ENCODE data around the gene POU3F1. TPM values are rescaled to one million over a fixed set of nuclear protein-coding genes. Genes with fewer than 3 reads are reported as not detected.

POU3F1 gene
- total and polyA plus RNA-seq, 10 of the 15 experiments (the other 5 are each of a cell fraction or from before 2014, with no cell fraction given): 0.04 to 0.53 (median 0.10) TPM; not detected in 3

DNA sequence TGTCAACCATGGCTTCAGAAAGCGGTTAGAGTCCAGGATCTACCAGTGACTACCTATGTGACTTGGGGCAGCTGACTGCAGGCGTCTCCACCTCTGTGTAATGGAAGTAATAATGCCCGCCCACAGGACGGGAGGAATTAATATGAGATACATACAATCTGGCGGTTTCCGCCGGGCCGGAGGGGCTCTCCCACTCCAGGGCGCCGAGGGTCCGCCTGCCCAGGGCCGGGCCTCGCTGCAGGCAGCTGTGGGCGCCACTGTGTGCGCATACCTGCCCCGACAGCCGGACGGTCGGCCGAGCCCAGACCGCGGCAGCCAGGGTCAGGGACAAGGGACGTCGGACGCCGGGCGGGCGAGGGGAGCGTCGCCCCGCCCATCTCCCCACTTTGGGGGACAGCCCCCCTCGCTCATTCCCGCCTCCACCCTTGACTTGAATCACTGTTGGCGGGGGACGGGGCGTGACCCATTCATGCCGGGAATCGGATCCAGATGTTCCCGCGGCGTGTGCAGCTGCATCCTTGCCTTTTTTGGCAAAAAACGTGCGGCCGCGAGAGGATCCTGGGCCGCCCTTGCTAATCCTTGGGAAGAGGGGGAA lies 50.7 kb downstream of the POU3F1 start:
- Histone ChIP-seq H4K20me1 (ENCODE audit: control insufficient read depth, insufficient read depth) (no peaks in the 10 kb centered on the region), H3K9ac (ENCODE audit: control insufficient read depth, insufficient read depth, low read length) (no peak overlapping the region), H3K27ac (ENCODE audit: control insufficient read depth, insufficient read depth) (no peak overlapping the region), H3K4me3 (no peak overlapping the region), H3K36me3 (ENCODE audit: control insufficient read depth in 2 of 2, insufficient read depth in 2 of 2, low read length in 1 of 2) (no peaks in the 10 kb centered on the region), H3K4me2 (ENCODE audit: control insufficient read depth, insufficient read depth) (no peak overlapping the region), H3K79me2 (ENCODE audit: control insufficient read depth, insufficient read depth, low read length) (peaks cover 1% of the 10 kb centered on the region; the same call in 1 of the 2 replicates), H3K9me3 (replicated peaks; ENCODE audit: control insufficient read depth, insufficient read depth, low read length) (no peaks in the 10 kb centered on the region), H2AFZ (ENCODE audit: control insufficient read depth, low read depth, low read length) (no peak overlapping the region), H3K27me3 (replicated peaks in 1 of 2; ENCODE audit: control insufficient read depth in 2 of 2, insufficient read depth in 2 of 2, low read length in 1 of 2) (no peaks in the 10 kb centered on the region), H3K4me1 (ENCODE audit: control insufficient read depth, insufficient read depth, low read length) (peaks cover 11% of the 10 kb centered on the region)
- SMC1A ChIA-PET (ENCODE audit: uncharacterized antibody, unreplicated experiment): no interaction called here
- BruUV-seq (replicated peaks): no TSS peak
- POLR2A ChIA-PET: no interaction called here
- in situ Hi-C loops (cut with MboI) (loop anchor here (25.0 kb wide), 1 partner anchor 409 kb away; the partner anchor contains the start of gene GNL2), intact Hi-C loops (cut with micrococcal nuclease; ENCODE audit: unreplicated experiment) (no loop called here)
- RAD21 ChIA-PET (ENCODE audit: unreplicated experiment): no interaction called here
- DNase-seq (ENCODE audit: low read depth, low spot score) (no peak), ATAC-seq (no peak), FAIRE-seq (no peak)
- TF ChIP-seq POU2F2 (IDR thresholded peaks at IDR 0.05; ENCODE audit: borderline replicate concordance, low read depth, low read length) (no peak), TBL1XR1 (IDR thresholded peaks at IDR 0.05; ENCODE audit: low read depth, low read length) (no peak), ZNF274 (IDR thresholded peaks at IDR 0.05; ENCODE audit: insufficient read depth, insufficient read length) (no peak), IRF4 (IDR thresholded peaks at IDR 0.05; ENCODE audit: low read depth, low read length) (no peak)
- CTCF ChIA-PET: no interaction called here
- WGBS (ENCODE audit: insufficient coverage, insufficient replicate concordance, low lambda C conversion rate, missing lambda C conversion rate): 92% methylated on average over 38 of the region's 46 CpGs

DNA sequence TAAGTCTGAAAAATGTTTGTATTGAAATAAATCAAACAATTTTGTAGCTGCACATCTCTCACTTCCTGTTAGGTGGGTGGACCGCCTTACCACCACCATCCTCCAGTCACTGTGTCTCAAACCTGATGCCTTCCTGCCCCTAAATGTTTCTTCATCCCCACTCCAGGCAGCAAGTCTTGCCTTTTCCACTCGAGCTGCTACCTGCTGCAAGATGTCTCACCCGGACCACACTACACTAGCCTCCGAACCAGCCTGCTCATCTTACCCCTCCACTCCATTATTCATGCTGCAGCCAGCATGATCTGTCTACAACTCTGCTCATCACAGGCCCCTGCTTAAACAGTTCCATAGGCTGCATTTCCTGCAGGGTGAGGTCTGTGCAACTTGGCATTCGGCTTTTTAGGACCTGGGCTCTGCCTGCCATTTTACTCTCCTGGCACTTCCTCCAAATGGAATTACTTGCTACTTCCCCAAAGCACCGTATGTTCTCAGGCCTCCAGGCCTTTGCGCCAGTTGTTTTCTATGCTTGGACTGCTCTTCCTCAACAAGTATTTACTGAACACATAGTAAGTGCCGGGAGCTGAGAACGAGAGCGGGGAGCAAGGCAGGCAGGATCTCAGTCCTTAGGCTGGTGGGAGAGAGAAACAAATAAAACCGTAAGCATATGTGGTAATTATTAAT lies 51.6 kb downstream of the POU3F1 start:
- no peak for FAIRE-seq
- 69% methylated on average over 11 of the region's 11 CpGs for WGBS (ENCODE audit: insufficient coverage, insufficient replicate concordance, low lambda C conversion rate, missing lambda C conversion rate)
- ChIA-PET RAD21 (ENCODE audit: unreplicated experiment) (no interaction called here), CTCF (no interaction called here), POLR2A (no interaction called here), SMC1A (ENCODE audit: uncharacterized antibody, unreplicated experiment) (interaction anchor here (0.6 to 1.8 kb wide), 3 partner anchors 32 to 591 kb away, joined by 3 to 8 read pairs (median 3); no protein-coding TSS in a partner anchor)
- DNase-seq (ENCODE audit: low read depth, low spot score): no peak
- no TSS peak for BruUV-seq (replicated peaks)
- peaks cover 8% of the 10 kb centered on the region for H3K4me1 ChIP-seq (ENCODE audit: control insufficient read depth, insufficient read depth, low read length)
- H3K9me3 ChIP-seq (replicated peaks; ENCODE audit: control insufficient read depth, insufficient read depth, low read length): no peaks in the 10 kb centered on the region
- H3K36me3 ChIP-seq (ENCODE audit: control insufficient read depth in 2 of 2, insufficient read depth in 2 of 2, low read length in 1 of 2): no peaks in the 10 kb centered on the region
- H3K4me3 ChIP-seq: no peak overlapping the region
- TF ChIP-seq, protein P1, sequence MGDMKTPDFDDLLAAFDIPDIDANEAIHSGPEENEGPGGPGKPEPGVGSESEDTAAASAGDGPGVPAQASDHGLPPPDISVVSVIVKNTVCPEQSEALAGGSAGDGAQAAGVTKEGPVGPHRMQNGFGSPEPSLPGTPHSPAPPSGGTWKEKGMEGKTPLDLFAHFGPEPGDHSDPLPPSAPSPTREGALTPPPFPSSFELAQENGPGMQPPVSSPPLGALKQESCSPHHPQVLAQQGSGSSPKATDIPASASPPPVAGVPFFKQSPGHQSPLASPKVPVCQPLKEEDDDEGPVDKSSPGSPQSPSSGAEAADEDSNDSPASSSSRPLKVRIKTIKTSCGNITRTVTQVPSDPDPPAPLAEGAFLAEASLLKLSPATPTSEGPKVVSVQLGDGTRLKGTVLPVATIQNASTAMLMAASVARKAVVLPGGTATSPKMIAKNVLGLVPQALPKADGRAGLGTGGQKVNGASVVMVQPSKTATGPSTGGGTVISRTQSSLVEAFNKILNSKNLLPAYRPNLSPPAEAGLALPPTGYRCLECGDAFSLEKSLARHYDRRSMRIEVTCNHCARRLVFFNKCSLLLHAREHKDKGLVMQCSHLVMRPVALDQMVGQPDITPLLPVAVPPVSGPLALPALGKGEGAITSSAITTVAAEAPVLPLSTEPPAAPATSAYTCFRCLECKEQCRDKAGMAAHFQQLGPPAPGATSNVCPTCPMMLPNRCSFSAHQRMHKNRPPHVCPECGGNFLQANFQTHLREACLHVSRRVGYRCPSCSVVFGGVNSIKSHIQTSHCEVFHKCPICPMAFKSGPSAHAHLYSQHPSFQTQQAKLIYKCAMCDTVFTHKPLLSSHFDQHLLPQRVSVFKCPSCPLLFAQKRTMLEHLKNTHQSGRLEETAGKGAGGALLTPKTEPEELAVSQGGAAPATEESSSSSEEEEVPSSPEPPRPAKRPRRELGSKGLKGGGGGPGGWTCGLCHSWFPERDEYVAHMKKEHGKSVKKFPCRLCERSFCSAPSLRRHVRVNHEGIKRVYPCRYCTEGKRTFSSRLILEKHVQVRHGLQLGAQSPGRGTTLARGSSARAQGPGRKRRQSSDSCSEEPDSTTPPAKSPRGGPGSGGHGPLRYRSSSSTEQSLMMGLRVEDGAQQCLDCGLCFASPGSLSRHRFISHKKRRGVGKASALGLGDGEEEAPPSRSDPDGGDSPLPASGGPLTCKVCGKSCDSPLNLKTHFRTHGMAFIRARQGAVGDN (IDR thresholded peaks at IDR 0.05): no peak
- no peak for TF ChIP-seq ZNF622 (IDR thresholded peaks at IDR 0.05)
- no peak for TF ChIP-seq ZNF24 (IDR thresholded peaks at IDR 0.05)
- TF ChIP-seq SPI1 (IDR thresholded peaks at IDR 0.05; ENCODE audit: borderline replicate concordance, insufficient read depth, low read depth, low read length): peak; percentile 21; the same call in 1 of the 2 replicates
- no peak overlapping the region for H2AFZ ChIP-seq (ENCODE audit: control insufficient read depth, low read depth, low read length)
- no peak overlapping the region for H3K4me2 ChIP-seq (ENCODE audit: control insufficient read depth, insufficient read depth)
- intact Hi-C loops (cut with micrococcal nuclease; ENCODE audit: unreplicated experiment): loop anchor here (5.0 kb wide), 1 partner anchor 303 kb away; the partner anchor contains the start of gene CDCA8
- H4K20me1 ChIP-seq (ENCODE audit: control insufficient read depth, insufficient read depth): no peaks in the 10 kb centered on the region
- in situ Hi-C loops (cut with MboI): loop anchor here (25.0 kb wide), 1 partner anchor 408 kb away; the partner anchor contains the start of gene GNL2
- no peak overlapping the region for H3K27ac ChIP-seq (ENCODE audit: control insufficient read depth, insufficient read depth)
- no peaks in the 10 kb centered on the region; the same call in 1 of the 2 replicates for H3K79me2 ChIP-seq (ENCODE audit: control insufficient read depth, insufficient read depth, low read length)
- no peaks in the 10 kb centered on the region for H3K27me3 ChIP-seq (replicated peaks in 1 of 2; ENCODE audit: control insufficient read depth in 2 of 2, insufficient read depth in 2 of 2, low read length in 1 of 2)
- H3K9ac ChIP-seq (ENCODE audit: control insufficient read depth, insufficient read depth, low read length): no peak overlapping the region
- no peak for ATAC-seq

All from GM12878 (cell line).